Activated CD8-positive, alpha-beta T cell treated with anti-CD3 and anti-CD28 coated beads for 36 hours (primary cell): ENCODE data around the gene ZNF723. TPM values are rescaled to one million over a fixed set of nuclear protein-coding genes. Genes with fewer than 3 reads are reported as not detected.
"Not testable (repeated sequence)": the region's sequence is repeated elsewhere in the genome, so short reads cannot be mapped to it uniquely, and the experiment has no call there.

Experiments
- ATAC-seq: fragments of 200-7000 bp; cut with Tn5 transposase; one replicate; pipeline ENCODE4 v1.10.0; 2021; ENCODE audit warnings: mild to moderate bottlenecking, moderate library complexity
- CTCF ChIA-PET: fragments of 350-600 bp; sonication (Branson Sonifier 250); formaldehyde crosslinking; loops from one replicate; lab custom pipeline; 2021; ENCODE audit warnings: antibody characterized with exemption; lab: Charles Lee
- POLR2A ChIA-PET: fragments of 350-600 bp; sonication (Branson Sonifier 250); formaldehyde crosslinking; loops from one replicate; lab custom pipeline; 2021; ENCODE audit warnings: antibody characterized with exemption; lab: Charles Lee
- DNase-seq: peaks from one replicate; pipeline ENCODE4 v3.0.0-alpha.2; 2020
- H3K27ac Mint-ChIP-seq: one replicate; pipeline ENCODE4 v1.8.0; 2021; ENCODE audit warnings: mild to moderate bottlenecking, mixed read lengths
- H3K27me3 Mint-ChIP-seq: one replicate; pipeline ENCODE4 v1.8.0; 2021; ENCODE audit warnings: mixed read lengths
- H3K36me3 Mint-ChIP-seq: one replicate; pipeline ENCODE4 v1.8.0; 2021; ENCODE audit warnings: low read depth, mixed read lengths
- H3K4me1 Mint-ChIP-seq: one replicate; pipeline ENCODE4 v1.8.0; 2021; ENCODE audit warnings: low read depth, mixed read lengths
- H3K4me3 Mint-ChIP-seq: one replicate; pipeline ENCODE4 v1.8.0; 2021; ENCODE audit warnings: mild to moderate bottlenecking, moderate library complexity, mixed read lengths
- H3K9me3 Mint-ChIP-seq: one replicate; pipeline ENCODE4 v1.8.0; 2021; ENCODE audit warnings: mixed read lengths
- intact Hi-C: fragments of 100-400 bp; cut with micrococcal nuclease; formaldehyde crosslinking; loops from one replicate; pipeline ENCODE4 v1.10.0; 2022
- total RNA-seq, 2 experiments: library from RNA; stranded (reverse); gene quantifications; one replicate each; pipeline ENCODE4 v1.2.3, GENCODE V29; 2021
- TF ChIP-seq, protein P1 (sequence below): fragments of 200-600 bp; IDR thresholded peaks from one replicate; pipeline ENCODE4 v1.8.0; 2022; ENCODE audit warnings: antibody characterized with exemption, mild to moderate bottlenecking

Gene ZNF723
- total RNA-seq, 2 experiments from 2014 or later = not detected

DNA sequence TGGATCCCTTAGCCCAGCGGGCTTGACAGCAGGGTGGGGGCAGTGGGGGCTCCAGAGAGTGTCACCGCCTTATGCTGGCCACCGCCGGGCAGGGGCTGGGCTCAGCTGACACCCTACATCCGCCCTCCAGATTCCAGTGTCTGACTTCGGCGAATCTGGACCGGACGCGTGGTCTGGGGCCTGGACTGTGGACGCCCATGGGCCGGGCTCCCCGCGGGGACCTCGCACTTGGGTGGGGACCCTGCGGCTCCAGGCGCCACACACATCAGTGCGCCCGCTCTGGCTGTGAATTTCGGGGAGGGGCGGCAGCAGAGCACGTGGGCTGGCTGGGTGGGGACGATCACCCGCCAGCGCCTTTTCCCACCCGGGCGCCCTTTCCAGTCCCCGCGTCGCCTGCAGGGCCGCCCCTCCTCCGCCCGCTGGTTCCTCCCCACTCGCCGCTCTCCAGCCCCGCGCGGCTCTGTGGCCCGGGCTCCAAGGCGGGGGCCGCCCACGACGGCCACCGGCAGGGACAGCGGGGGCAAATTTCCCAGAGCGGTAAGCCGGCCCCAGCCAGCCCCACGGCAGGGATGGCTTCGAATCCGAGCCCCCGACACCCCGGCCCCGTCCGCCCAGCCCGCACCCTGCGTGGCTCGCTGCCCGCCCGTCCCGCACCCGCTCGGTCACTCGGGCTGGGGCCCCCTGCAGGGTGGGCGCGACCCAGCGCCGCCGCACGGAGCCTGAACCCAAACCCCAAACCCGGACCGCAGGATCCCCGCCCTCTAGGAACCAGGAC is 24.8 kb upstream of the ZNF723 start:
- ChIA-PET POLR2A (no interaction called here), CTCF (no interaction called here)
- H3K9me3 Mint-ChIP-seq = peaks cover 16% of the 10 kb centered on the region
- intact Hi-C loops = no loop called here
- H3K27ac Mint-ChIP-seq = no peak overlapping the region
- H3K4me3 Mint-ChIP-seq = no peak overlapping the region
- no peaks in the 10 kb centered on the region for H3K27me3 Mint-ChIP-seq
- ATAC-seq (no peak), DNase-seq (no peak)
- TF ChIP-seq, protein P1, sequence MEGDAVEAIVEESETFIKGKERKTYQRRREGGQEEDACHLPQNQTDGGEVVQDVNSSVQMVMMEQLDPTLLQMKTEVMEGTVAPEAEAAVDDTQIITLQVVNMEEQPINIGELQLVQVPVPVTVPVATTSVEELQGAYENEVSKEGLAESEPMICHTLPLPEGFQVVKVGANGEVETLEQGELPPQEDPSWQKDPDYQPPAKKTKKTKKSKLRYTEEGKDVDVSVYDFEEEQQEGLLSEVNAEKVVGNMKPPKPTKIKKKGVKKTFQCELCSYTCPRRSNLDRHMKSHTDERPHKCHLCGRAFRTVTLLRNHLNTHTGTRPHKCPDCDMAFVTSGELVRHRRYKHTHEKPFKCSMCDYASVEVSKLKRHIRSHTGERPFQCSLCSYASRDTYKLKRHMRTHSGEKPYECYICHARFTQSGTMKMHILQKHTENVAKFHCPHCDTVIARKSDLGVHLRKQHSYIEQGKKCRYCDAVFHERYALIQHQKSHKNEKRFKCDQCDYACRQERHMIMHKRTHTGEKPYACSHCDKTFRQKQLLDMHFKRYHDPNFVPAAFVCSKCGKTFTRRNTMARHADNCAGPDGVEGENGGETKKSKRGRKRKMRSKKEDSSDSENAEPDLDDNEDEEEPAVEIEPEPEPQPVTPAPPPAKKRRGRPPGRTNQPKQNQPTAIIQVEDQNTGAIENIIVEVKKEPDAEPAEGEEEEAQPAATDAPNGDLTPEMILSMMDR = no peak
- no peaks in the 10 kb centered on the region for H3K36me3 Mint-ChIP-seq
- H3K4me1 Mint-ChIP-seq = no peaks in the 10 kb centered on the region

DNA sequence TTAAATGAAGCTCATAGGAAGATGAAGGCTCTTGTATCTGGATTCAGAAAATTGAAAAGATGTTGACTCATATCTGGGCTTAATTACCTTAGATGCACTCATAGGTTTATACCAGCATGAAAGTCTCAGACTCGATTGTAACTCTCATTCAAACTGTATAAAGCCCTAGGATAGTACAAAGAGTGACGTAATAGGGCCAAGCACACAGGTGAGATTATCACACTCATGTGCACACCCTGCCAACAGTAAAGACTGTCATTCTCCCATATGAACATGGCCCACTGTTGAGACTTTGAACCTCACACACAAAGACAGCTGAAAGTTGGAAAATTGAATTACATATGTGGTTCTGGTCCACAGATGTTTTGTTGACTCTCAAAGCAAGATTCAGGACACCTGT is 18.0 kb upstream of the ZNF723 start:
- CTCF ChIA-PET = no interaction called here
- POLR2A ChIA-PET = no interaction called here
- peaks cover 32% of the 10 kb centered on the region for H3K9me3 Mint-ChIP-seq

DNA sequence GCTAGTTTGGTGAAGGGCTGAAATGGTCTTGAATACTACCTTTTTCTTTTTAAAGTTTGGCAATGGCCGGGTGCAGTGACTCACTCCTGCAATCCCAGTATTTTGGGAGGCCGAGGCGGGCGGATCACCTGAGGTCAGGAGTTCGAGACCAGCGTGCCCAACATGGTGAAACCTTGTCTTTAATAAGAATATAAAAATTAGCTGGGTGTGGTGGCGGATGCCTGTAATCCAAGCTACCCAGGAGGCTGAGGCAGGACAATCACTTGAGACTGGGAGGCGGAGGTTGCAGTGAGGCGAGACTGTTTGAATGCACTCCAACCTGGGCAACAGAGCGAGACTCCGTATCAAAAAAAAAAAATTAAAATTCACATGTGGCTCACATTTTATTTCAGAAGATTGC is 880 bp upstream of the ZNF723 start:
- intact Hi-C loops = no loop called here
- Mint-ChIP-seq H3K27ac (no peak overlapping the region), H3K27me3 (no peaks in the 10 kb centered on the region), H3K36me3 (peaks cover 3% of the 10 kb centered on the region), H3K4me3 (no peak overlapping the region), H3K9me3 (peaks cover 19% of the 10 kb centered on the region), H3K4me1 (no peaks in the 10 kb centered on the region)
- TF ChIP-seq, protein P1 = no peak
- ATAC-seq (no peak), DNase-seq (no peak)
- ChIA-PET POLR2A (no interaction called here), CTCF (no interaction called here)

More for the DNA sequence above, 18.0 kb upstream of the ZNF723 start:
- ATAC-seq (no peak), DNase-seq (no peak)
- no peaks in the 10 kb centered on the region for H3K4me1 Mint-ChIP-seq
- intact Hi-C loops = no loop called here
- no peaks in the 10 kb centered on the region for H3K27me3 Mint-ChIP-seq
- no peaks in the 10 kb centered on the region for H3K36me3 Mint-ChIP-seq
- TF ChIP-seq, protein P1 = no peak
- no peak overlapping the region for H3K4me3 Mint-ChIP-seq
- no peak overlapping the region for H3K27ac Mint-ChIP-seq

DNA sequence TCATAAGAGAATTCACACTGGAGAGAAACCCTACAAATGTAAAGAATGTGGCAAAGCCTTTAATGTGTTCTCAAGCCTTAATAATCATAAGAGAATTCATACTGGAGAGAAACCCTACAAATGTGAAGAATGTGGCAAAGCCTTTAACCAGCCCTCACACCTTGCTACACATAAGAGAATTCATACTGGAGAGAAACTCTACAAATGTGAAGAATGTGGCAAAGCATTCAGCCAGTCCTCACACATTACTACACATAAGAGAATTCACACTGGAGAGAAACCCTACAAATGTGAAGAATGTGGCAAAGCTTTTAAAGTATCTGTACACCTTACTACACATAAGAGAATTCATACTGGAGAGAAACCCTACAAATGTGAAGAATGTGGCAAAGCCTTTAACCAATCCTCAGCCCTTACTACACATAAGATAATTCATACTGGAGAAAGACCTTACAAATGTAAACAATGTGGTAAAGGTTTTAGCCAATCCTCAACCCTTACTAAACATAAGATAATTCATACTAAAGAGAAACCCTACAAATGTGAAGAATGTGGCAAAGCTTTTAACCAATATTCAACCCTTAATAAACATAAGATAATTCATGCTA is 25.7 kb downstream of the ZNF723 start:
- DNase-seq, H3K4me3 Mint-ChIP-seq, H3K27ac Mint-ChIP-seq, POLR2A ChIA-PET, ATAC-seq, CTCF ChIA-PET, intact Hi-C loops, H3K27me3 Mint-ChIP-seq, H3K4me1 Mint-ChIP-seq: not testable (repeated sequence)
- Mint-ChIP-seq H3K9me3 (peaks cover 35% of the 10 kb centered on the region), H3K36me3 (peaks cover 14% of the 10 kb centered on the region)

DNA sequence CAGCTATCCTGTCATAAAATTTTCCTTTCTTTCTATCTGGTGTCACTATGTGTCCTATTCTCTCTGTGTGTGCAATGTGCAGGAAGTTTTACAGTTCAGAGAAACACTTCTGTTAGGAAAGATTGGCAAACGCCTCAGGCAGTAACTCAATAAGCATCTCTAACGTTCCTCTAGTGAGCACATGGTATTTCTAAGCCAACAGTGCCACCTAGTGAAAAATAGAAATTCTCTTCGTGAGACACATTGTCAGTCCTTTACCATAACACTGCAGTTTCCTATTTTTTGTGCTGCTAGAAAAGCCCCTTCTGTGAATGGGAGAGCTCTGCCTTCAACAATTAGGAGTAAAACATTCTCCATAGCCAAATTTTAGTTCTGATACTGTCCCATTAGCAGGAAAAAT is 50.7 kb downstream of the ZNF723 start:
- Mint-ChIP-seq H3K27ac (no peak overlapping the region), H3K4me1 (no peaks in the 10 kb centered on the region), H3K9me3 (peaks cover 20% of the 10 kb centered on the region), H3K4me3 (no peak overlapping the region), H3K27me3 (no peaks in the 10 kb centered on the region), H3K36me3 (no peaks in the 10 kb centered on the region)
- POLR2A ChIA-PET = no interaction called here
- CTCF ChIA-PET = no interaction called here
- DNase-seq = no peak
- intact Hi-C loops = no loop called here
- no peak for ATAC-seq
- TF ChIP-seq, protein P1 = peak; percentile 46
